K562 (cell line): Measurements from ENCODE around the gene MAP3K4. TPM values are rescaled to one million over a fixed set of nuclear protein-coding genes. Genes with fewer than 3 reads are reported as not detected.
A peak's percentile ranks its signal among the peaks of the same experiment; 100 is the strongest.

Experiments used
- CCAR2 ChIP-seq: fragments of 200-400 bp; formaldehyde crosslinking; IDR thresholded peaks from 2 replicates; pipeline ENCODE4 v1.6.1; 2017; ENCODE audit warnings: mild to moderate bottlenecking, low read depth, low read length
- CXXC5 ChIP-seq: fragments of 250-450 bp; sonication (Bioruptor Pico); IDR thresholded peaks from 2 replicates; pipeline ENCODE4 v1.8.0; 2022; ENCODE audit warnings: inconsistent platforms, mild to moderate bottlenecking, moderate library complexity
- HIVEP1 ChIP-seq: fragments of 250-450 bp; sonication (Bioruptor Pico); IDR thresholded peaks from 2 replicates; pipeline ENCODE4 v1.4.0; 2020; ENCODE audit warnings: mild to moderate bottlenecking
- MAZ ChIP-seq, 2 experiments: fragments of 450-650 bp in 1 of 2; sonication (generic) in 1 of 2; formaldehyde crosslinking; IDR thresholded peaks in 1 of 2; conservative IDR thresholded peaks in 1 of 2; 2 replicates each; pipeline versions ENCODE4 v1.4.0 to v1.5.0; 2020; ENCODE audit warnings: mild to moderate bottlenecking in 1 of 2, missing genetic modification reagents in 1 of 2
- NUFIP1 ChIP-seq: fragments of 450-650 bp; IDR thresholded peaks from 2 replicates; pipeline ENCODE4 v1.6.1; 2018; ENCODE audit not compliant: partially characterized antibody
- ZNF263 ChIP-seq: sonication (generic); formaldehyde crosslinking; IDR thresholded peaks from 2 replicates; pipeline ENCODE4 v1.8.0; 2022; ENCODE audit warnings: mild to moderate bottlenecking, missing genetic modification reagents, borderline replicate concordance
- polyA plus RNA-seq, 8 experiments: library from polyadenylated mRNA; depleted of rRNA in 4 of 8; stranded (reverse) in 5 of 8; unstranded in 3 of 8; fragments of >200 nt; fragmentation: Nextera tagmentation in 2 of 8; fragmentation: Illumina TruSeq in 1 of 8; extraction: Ambion mirVana in 2 of 8; extraction: Trizol in 1 of 8; gene quantifications; 2 replicates each; pipeline versions ENCODE4 v1.2.1 to v1.2.3, GENCODE V29; 2011 to 2014; ENCODE audit warnings: inconsistent platforms in 1 of 8, missing spikeins in 1 of 8
- total RNA-seq, 7 experiments: library from RNA; depleted of rRNA in 6 of 7; stranded (reverse); fragments of >200 nt in 6 of 7; fragmentation: Illumina TruSeq in 2 of 7; extraction: Trizol in 2 of 7; gene quantifications; 2 replicates each; pipeline versions ENCODE4 v1.2.1 to v1.2.3, GENCODE V29; 2011 to 2021; ENCODE audit warnings: low replicate concordance in 1 of 7
- TF ChIP-seq, protein P1 (sequence below): fragments of 200-600 bp; sonication (generic); IDR thresholded peaks from one replicate; pipeline ENCODE4 v1.6.1; 2012; ENCODE audit warnings: mild to moderate bottlenecking, low read depth, low read length, inconsistent platforms
- TF ChIP-seq, protein P2 (sequence below): fragments of 250-450 bp; sonication (Bioruptor Pico); IDR thresholded peaks from 2 replicates; pipeline ENCODE4 v1.5.0; 2022; ENCODE audit warnings: mild to moderate bottlenecking
- TF ChIP-seq, protein P3 (sequence below): fragments of 250-450 bp; sonication (Bioruptor Pico); IDR thresholded peaks from 2 replicates; pipeline ENCODE4 v1.8.0; 2022; ENCODE audit warnings: moderate library complexity, mild to moderate bottlenecking, inconsistent platforms

The MAP3K4 gene
- total and polyA plus RNA-seq, 9 of the 15 experiments (the other 6 are each of a cell fraction or from before 2014, with no cell fraction given), result 21.0 to 77.2 (median 48.9) TPM

DNA sequence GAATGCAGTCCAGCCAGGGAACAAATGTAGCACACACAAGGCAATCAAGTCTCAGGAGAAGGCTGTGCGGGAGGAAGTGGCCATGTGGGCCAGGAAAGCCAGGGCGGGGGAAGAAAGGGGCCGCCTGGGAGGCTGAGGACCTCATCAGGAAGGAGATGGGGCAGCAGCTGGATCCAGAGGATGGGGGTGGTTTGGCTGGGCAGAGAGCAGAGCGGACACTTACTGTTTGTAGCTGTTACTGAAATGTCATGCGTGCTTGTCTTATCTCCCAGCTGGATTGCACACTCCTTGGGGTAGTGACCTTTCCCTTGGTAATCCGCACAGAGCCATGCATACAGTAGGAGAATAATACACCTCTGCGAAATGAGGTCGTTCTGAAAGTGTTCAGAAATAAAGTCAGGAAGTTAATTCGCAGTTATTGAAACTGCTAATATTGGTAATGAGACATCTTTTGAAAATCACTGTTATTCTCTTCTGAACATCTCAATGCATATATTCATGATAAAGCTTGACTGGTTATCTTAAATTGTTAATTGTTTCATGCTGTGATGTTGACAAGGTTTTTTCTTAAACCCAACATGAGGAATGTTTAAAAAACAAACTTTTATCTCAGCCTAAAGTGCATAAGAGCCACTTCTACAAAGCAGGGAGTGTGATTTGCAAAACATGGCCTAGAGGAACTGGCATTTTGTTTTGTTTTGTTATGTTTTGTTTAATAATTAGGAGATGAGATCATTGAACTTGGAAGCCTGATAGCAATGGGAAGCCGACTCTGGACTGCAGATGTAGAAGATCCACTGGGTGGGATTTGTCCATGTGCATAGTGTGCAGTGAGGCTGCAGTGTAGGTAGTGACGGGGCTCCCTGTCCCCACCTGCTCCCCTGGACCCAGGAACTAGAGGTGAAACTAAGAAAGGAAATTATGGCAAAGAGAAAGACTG lies 18.0 kb upstream of the MAP3K4 start (continued):
- TF ChIP-seq, protein P1, sequence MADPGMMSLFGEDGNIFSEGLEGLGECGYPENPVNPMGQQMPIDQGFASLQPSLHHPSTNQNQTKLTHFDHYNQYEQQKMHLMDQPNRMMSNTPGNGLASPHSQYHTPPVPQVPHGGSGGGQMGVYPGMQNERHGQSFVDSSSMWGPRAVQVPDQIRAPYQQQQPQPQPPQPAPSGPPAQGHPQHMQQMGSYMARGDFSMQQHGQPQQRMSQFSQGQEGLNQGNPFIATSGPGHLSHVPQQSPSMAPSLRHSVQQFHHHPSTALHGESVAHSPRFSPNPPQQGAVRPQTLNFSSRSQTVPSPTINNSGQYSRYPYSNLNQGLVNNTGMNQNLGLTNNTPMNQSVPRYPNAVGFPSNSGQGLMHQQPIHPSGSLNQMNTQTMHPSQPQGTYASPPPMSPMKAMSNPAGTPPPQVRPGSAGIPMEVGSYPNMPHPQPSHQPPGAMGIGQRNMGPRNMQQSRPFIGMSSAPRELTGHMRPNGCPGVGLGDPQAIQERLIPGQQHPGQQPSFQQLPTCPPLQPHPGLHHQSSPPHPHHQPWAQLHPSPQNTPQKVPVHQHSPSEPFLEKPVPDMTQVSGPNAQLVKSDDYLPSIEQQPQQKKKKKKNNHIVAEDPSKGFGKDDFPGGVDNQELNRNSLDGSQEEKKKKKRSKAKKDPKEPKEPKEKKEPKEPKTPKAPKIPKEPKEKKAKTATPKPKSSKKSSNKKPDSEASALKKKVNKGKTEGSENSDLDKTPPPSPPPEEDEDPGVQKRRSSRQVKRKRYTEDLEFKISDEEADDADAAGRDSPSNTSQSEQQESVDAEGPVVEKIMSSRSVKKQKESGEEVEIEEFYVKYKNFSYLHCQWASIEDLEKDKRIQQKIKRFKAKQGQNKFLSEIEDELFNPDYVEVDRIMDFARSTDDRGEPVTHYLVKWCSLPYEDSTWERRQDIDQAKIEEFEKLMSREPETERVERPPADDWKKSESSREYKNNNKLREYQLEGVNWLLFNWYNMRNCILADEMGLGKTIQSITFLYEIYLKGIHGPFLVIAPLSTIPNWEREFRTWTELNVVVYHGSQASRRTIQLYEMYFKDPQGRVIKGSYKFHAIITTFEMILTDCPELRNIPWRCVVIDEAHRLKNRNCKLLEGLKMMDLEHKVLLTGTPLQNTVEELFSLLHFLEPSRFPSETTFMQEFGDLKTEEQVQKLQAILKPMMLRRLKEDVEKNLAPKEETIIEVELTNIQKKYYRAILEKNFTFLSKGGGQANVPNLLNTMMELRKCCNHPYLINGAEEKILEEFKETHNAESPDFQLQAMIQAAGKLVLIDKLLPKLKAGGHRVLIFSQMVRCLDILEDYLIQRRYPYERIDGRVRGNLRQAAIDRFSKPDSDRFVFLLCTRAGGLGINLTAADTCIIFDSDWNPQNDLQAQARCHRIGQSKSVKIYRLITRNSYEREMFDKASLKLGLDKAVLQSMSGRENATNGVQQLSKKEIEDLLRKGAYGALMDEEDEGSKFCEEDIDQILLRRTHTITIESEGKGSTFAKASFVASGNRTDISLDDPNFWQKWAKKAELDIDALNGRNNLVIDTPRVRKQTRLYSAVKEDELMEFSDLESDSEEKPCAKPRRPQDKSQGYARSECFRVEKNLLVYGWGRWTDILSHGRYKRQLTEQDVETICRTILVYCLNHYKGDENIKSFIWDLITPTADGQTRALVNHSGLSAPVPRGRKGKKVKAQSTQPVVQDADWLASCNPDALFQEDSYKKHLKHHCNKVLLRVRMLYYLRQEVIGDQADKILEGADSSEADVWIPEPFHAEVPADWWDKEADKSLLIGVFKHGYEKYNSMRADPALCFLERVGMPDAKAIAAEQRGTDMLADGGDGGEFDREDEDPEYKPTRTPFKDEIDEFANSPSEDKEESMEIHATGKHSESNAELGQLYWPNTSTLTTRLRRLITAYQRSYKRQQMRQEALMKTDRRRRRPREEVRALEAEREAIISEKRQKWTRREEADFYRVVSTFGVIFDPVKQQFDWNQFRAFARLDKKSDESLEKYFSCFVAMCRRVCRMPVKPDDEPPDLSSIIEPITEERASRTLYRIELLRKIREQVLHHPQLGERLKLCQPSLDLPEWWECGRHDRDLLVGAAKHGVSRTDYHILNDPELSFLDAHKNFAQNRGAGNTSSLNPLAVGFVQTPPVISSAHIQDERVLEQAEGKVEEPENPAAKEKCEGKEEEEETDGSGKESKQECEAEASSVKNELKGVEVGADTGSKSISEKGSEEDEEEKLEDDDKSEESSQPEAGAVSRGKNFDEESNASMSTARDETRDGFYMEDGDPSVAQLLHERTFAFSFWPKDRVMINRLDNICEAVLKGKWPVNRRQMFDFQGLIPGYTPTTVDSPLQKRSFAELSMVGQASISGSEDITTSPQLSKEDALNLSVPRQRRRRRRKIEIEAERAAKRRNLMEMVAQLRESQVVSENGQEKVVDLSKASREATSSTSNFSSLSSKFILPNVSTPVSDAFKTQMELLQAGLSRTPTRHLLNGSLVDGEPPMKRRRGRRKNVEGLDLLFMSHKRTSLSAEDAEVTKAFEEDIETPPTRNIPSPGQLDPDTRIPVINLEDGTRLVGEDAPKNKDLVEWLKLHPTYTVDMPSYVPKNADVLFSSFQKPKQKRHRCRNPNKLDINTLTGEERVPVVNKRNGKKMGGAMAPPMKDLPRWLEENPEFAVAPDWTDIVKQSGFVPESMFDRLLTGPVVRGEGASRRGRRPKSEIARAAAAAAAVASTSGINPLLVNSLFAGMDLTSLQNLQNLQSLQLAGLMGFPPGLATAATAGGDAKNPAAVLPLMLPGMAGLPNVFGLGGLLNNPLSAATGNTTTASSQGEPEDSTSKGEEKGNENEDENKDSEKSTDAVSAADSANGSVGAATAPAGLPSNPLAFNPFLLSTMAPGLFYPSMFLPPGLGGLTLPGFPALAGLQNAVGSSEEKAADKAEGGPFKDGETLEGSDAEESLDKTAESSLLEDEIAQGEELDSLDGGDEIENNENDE, result no peak
- TF ChIP-seq CCAR2 (no peak), NUFIP1 (no peak), CXXC5 (peak; percentile 73), MAZ (CRISPR knock-in tag; conservative IDR thresholded peaks at IDR 0.05 in 1 of 2, IDR thresholded peaks at IDR 0.05 in 1 of 2) (peak in 1 of 2 experiments; percentile 38; a peak in 1 of 4 replicates), HIVEP1 (CRISPR knock-in tag) (no peak), ZNF263 (no peak)
- TF ChIP-seq, protein P2, sequence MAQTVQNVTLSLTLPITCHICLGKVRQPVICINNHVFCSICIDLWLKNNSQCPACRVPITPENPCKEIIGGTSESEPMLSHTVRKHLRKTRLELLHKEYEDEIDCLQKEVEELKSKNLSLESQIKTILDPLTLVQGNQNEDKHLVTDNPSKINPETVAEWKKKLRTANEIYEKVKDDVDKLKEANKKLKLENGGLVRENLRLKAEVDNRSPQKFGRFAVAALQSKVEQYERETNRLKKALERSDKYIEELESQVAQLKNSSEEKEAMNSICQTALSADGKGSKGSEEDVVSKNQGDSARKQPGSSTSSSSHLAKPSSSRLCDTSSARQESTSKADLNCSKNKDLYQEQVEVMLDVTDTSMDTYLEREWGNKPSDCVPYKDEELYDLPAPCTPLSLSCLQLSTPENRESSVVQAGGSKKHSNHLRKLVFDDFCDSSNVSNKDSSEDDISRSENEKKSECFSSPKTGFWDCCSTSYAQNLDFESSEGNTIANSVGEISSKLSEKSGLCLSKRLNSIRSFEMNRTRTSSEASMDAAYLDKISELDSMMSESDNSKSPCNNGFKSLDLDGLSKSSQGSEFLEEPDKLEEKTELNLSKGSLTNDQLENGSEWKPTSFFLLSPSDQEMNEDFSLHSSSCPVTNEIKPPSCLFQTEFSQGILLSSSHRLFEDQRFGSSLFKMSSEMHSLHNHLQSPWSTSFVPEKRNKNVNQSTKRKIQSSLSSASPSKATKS (CRISPR knock-in tag), result no peak
- TF ChIP-seq, protein P3, sequence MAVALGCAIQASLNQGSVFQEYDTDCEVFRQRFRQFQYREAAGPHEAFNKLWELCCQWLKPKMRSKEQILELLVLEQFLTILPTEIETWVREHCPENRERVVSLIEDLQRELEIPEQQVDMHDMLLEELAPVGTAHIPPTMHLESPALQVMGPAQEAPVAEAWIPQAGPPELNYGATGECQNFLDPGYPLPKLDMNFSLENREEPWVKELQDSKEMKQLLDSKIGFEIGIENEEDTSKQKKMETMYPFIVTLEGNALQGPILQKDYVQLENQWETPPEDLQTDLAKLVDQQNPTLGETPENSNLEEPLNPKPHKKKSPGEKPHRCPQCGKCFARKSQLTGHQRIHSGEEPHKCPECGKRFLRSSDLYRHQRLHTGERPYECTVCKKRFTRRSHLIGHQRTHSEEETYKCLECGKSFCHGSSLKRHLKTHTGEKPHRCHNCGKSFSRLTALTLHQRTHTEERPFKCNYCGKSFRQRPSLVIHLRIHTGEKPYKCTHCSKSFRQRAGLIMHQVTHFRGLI (CRISPR knock-in tag), result no peak
